Suprapubic skin (tissue), 4 donors: ENCODE results near the gene CD96.

ENCODE experiments used
- POLR2A ChIP-seq, 2 donors: fragments of 450-650 bp; IDR thresholded peaks; one replicate each; pipeline ENCODE4 v1.6.1; 2017; ENCODE audit warnings: antibody characterized with exemption in 2 of 2, mild to moderate bottlenecking in 2 of 2, moderate library complexity in 2 of 2
- POLR2AphosphoS5 ChIP-seq, 3 donors: sonication (generic); formaldehyde crosslinking; IDR thresholded peaks; one replicate each; pipeline ENCODE4 v1.6.1; 2017; ENCODE audit warnings: antibody characterized with exemption in 3 of 3
- TF ChIP-seq, protein P1 (sequence below), 2 donors: fragments of 200-600 bp in 1 of 2; fragments of 450-650 bp in 1 of 2; sonication (generic) in 1 of 2; IDR thresholded peaks; one replicate each; pipeline ENCODE4 v1.5.1; 2016 to 2019; ENCODE audit warnings: antibody characterized with exemption in 2 of 2, mild to moderate bottlenecking in 1 of 2, moderate library complexity in 1 of 2

DNA sequence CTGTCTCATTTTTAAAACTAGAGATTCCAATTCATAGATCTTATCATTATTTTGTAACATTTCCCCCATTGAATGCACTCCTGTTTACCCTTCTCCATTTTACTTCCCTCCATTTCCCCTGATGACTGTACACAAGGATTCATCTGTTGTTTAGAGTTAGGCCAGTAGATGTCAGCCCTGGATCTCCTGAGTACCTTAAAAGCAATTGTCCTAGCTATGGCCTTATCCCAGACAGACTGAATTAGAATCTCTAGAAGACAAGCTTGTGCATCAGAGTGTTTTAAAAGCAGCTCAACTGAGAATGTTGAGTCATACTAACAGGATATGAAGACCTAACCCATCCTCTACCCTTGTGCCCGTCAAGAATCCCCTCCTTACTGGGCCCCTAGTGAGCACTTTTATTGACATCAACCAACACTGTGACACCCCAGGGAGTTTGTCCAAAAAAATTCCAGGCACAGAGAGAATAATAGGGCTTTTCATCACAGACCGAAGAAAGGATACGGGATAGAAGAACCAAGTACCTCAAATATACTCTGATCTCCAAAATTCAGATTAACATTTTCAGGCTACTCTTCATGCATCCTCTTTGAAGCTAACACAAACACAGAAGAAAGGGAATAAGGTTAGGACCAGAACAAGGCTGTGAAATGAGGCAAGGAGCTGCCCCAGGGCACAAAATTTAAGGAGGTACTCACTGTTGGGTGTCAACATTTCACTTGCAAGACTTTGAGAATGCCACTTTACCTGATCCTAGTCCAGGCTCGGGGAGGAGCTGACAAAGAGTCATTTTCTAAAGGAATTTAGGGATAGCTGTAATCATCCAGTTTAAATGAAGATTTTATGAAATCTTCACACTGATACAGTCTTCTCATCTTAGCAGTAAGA lies 36.0 kb downstream of the CD96 start:
- no peak for TF ChIP-seq POLR2A (IDR thresholded peaks at IDR 0.05)
- TF ChIP-seq, protein P1, sequence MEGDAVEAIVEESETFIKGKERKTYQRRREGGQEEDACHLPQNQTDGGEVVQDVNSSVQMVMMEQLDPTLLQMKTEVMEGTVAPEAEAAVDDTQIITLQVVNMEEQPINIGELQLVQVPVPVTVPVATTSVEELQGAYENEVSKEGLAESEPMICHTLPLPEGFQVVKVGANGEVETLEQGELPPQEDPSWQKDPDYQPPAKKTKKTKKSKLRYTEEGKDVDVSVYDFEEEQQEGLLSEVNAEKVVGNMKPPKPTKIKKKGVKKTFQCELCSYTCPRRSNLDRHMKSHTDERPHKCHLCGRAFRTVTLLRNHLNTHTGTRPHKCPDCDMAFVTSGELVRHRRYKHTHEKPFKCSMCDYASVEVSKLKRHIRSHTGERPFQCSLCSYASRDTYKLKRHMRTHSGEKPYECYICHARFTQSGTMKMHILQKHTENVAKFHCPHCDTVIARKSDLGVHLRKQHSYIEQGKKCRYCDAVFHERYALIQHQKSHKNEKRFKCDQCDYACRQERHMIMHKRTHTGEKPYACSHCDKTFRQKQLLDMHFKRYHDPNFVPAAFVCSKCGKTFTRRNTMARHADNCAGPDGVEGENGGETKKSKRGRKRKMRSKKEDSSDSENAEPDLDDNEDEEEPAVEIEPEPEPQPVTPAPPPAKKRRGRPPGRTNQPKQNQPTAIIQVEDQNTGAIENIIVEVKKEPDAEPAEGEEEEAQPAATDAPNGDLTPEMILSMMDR (IDR thresholded peaks at IDR 0.05), result peak in 1 of 2 donors; percentile 27
- no peak for TF ChIP-seq POLR2AphosphoS5 (IDR thresholded peaks at IDR 0.05)
